NCI-H1048 (cell line): ENCODE results near the gene CNPY1.

Experiments
- DNase-seq: peaks from one replicate; lab custom pipeline; 2025; lab: John Stamatoyannopoulos, UW

CNPY1 gene

GRCh38 chr7:155558961-155559360 lies 12.6 kb upstream of the CNPY1 start:
- no peak for DNase-seq

GRCh38 chr7:155558351-155558750 lies 12.0 kb upstream of the CNPY1 start:
- no peak for DNase-seq

GRCh38 chr7:155557778-155558177 lies 11.4 kb upstream of the CNPY1 start:
- DNase-seq, result no peak

GRCh38 chr7:155556763-155557162 lies 10.4 kb upstream of the CNPY1 start:
- DNase-seq, result no peak

DNA sequence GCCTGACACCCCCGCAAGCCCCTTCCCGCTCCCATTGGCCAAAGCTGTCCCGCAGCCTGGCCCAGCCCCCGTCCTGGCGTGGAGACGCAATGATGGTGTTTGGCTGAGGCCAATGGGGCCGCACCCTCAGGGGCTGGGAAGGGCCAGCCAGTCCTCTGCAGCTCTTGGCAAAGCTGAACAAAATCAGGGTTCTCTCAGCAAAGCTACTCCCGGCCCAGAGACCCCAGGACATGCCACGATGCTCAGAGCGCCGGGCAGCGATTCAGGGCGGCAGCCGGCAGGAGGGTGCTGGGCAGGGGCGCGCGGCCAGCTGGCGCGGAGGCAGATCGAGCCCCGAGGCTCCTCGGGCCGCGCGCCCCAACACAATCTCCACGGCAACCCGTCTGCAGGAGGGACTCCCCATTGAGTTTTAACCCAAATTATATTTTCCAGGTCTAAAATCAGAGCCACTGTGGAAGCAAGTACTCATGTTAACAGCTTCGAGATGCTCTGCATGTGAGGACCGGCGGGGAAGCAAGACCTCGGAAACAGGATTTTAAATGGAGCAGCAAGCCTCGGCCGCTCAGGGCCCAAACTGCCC lies 8.8 kb upstream of the CNPY1 start:
- DNase-seq, result no peak

DNA sequence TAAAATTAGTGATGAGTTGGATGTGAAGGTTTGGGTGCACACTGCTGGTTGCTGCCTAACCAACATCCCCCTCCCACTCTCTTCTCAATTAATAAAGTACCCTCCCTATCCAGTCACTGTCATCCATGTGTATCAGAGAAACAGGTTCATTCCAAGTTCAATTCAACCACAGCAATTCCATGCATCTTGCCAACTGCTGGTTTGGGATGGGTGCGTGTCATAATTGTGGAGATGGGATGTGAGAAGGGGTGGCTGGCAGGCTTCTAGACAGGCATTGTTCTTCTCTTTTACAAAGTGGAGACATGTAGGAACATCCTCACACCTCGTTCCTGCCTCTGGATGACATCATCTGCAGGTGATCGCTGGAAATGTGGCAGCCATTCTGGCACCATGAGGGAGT lies 7.5 kb upstream of the CNPY1 start:
- DNase-seq, result no peak

GRCh38 chr7:155551785-155552611 lies 5.6 kb upstream of the CNPY1 start:
- no peak for DNase-seq

GRCh38 chr7:155550916-155551315 lies 4.6 kb upstream of the CNPY1 start:
- no peak for DNase-seq

DNA sequence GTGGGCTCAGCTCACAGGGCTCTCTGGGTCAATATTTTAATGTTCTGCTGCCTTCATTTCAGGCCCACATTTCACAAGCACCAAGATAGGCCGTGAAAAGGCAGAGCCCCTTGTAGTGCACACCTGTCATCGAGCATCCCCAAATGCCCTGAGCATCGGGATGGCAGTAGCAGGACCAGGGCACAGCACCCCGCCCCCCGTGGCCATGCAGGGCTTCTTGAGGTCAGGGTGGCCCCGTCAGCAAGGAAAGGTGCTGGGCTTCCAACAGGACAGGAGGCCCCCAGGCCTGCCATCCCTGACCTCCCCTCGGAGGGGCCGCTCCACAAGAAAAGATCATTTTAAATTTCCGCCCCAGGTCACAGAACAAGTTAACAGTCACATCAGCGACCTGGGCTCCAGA lies 2.9 kb upstream of the CNPY1 start:
- no peak for DNase-seq

- no peak for DNase-seq
These were observed 917 bp upstream of the CNPY1 start for GRCh38 chr7:155547161-155547791.

GRCh38 chr7:155545348-155545747 lies 1.0 kb downstream of the CNPY1 start:
- no peak for DNase-seq

DNA sequence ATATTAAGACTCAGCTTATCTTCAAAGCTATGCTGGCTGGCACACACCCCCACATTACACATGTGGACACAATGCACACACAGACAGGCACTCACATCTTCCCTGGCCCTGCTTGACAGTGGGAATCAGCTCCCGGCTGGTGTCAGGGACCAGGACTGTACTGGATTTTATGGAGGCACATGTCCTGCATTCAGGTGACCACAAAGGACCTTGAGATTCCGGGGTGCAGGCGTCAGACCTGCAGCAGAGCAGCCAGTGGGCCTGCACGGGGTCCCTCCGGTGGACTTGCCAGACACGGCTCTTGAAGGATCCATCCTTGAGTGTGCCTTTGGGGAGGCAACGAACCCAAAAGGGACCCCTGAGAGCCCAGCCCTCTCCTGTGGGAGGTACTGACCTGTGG lies 1.9 kb downstream of the CNPY1 start:
- DNase-seq, result no peak

- no peak for DNase-seq
These were observed 2.4 kb downstream of the CNPY1 start for GRCh38 chr7:155543926-155544325.

- DNase-seq, result no peak
These were observed 3.1 kb downstream of the CNPY1 start for GRCh38 chr7:155543011-155543876.

- no peak for DNase-seq
These were observed 4.2 kb downstream of the CNPY1 start for GRCh38 chr7:155541986-155542675.

GRCh38 chr7:155540553-155540952 lies 5.8 kb downstream of the CNPY1 start:
- no peak for DNase-seq

- DNase-seq, result no peak
These were observed 8.1 kb downstream of the CNPY1 start for GRCh38 chr7:155538293-155538692.

DNA sequence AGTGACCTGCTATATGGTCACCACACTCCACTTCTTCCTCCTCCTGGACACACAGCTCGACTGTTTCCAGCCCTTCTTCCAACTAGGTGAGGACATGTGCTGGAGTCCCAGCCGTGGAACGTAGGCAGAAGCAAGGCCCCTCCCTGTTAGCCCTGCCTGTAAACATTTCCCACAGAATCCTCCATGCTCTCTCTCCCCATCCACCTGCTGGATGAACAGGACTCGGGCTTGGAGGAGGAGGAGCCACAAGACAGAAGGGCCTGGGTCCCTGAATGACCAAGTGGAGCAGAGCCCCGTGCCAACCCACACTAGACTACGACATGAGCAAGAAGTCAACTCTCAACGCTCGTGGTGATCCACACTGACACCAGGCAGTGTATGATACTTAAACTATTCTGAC lies 9.9 kb downstream of the CNPY1 start:
- DNase-seq, result no peak

- DNase-seq, result no peak
These were observed 11.7 kb downstream of the CNPY1 start for GRCh38 chr7:155534691-155535090.

DNA sequence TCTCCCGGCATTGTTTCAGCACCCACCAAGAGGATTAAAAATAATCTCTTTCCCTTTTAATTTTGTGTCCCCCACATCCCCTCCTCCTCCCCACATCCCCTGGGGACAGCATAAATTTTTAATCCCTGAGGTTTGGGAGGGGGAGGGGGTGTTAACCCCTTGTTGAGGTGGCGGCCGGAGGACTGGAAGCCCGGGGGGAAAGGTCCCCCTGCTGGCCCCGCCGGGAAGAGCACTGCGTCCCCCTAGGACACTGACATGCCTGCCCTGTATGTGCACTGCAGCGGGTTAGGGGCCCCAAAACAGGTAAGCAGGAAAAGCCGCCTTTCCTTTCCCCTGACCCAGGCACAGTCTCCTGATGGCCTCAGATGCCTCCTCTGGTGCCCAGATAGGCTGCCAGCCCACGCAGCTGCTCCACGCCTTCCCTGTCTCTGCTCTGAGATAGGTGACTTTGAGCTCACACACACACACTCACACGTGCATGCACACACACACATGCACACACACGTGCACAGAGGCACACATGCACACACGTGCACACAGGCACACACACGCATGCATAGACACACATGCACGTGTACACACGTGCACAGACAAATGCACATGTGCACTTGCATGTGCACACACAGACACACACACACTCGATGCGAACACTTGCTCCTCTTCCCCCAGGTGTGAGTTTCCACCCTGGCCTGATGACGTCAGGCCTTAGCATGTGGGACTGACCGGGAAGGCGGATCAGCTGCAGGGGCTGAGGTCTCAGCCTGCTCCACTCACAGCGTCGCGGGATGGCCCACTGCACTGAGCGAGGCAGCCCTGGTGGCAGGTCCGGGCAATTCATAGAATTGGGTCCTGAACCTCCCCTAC lies 12.3 kb downstream of the CNPY1 start:
- no peak for DNase-seq
